GM12892 (cell line): ENCODE measurements around the gene NPFF. TPM values are rescaled to one million over a fixed set of nuclear protein-coding genes. Genes with fewer than 3 reads are reported as not detected.
"Not testable (repeated sequence)": the region's sequence is repeated elsewhere in the genome, so short reads cannot be mapped to it uniquely, and the experiment has no call there.

ENCODE experiments used
- DNase-seq: peaks from one replicate; pipeline ENCODE4 v3.0.0; 2011; ENCODE audit not compliant: insufficient read length
- FAIRE-seq: peaks from 2 replicates; lab custom pipeline; 2011; peaks lifted over from hg19 to GRCh38; lab: Jason Lieb, UNC
- POLR2A ChIP-seq: IDR thresholded peaks from 2 replicates; pipeline ENCODE4 v1.6.1; 2011; ENCODE audit warnings: low read depth, low read length, control low read depth
- POLR2AphosphoS5 ChIP-seq: IDR thresholded peaks from 2 replicates; pipeline ENCODE4 v1.6.1; 2011; ENCODE audit warnings: low read depth, low read length, control low read depth
- TAF1 ChIP-seq: IDR thresholded peaks from 2 replicates; pipeline ENCODE4 v1.6.1; 2011; ENCODE audit warnings: low read depth, mild to moderate bottlenecking, control low read depth, low read length, borderline replicate concordance
- polyA plus RNA-seq: library from polyadenylated mRNA; unstranded; fragments of >200 nt; gene quantifications from one replicate; pipeline ENCODE4 v1.2.1, GENCODE V29; 2012; ENCODE audit warnings: missing spikeins, inconsistent platforms; ENCODE audit not compliant: missing spikeins

NPFF gene
- polyA plus RNA-seq, result not detected

GRCh38 chr12:53506881-53507602, at the start of gene NPFF:
NPFF (minus strand) TSS chr12:53507484; CDS start chr12:53507474, 10 bp downstream.
- no peak for FAIRE-seq

GRCh38 chr12:53552361-53553327, 45.4 kb upstream of the NPFF start:
- FAIRE-seq (no peak), DNase-seq (no peak)
- no peak for TF ChIP-seq TAF1

More at GRCh38 chr12:53506881-53507602, at the start of gene NPFF:
- DNase-seq, result no peak
- no peak for TF ChIP-seq TAF1
- no peak for TF ChIP-seq POLR2A
- no peak; the same call in 1 of the 2 replicates for TF ChIP-seq POLR2AphosphoS5

- FAIRE-seq, result no peak
- no peak for TF ChIP-seq TAF1
- no peak for TF ChIP-seq POLR2A
- TF ChIP-seq POLR2AphosphoS5, result no peak
- DNase-seq, result no peak
Measured at GRCh38 chr12:53551889-53552291, 44.6 kb upstream of the NPFF start.

- TF ChIP-seq POLR2A (no peak), TAF1 (no peak), POLR2AphosphoS5 (no peak)
Measured at GRCh38 chr12:53550595-53550994, 43.3 kb upstream of the NPFF start.

GRCh38 chr12:53550131-53550530, 42.8 kb upstream of the NPFF start:
- not testable (repeated sequence) for FAIRE-seq, DNase-seq

More at GRCh38 chr12:53550595-53550994, 43.3 kb upstream of the NPFF start:
- no peak for DNase-seq
- FAIRE-seq, result no peak

- DNase-seq, FAIRE-seq: not testable (repeated sequence)
Measured at GRCh38 chr12:53548354-53548753, 41.1 kb upstream of the NPFF start.

GRCh38 chr12:53543539-53543938, 36.3 kb upstream of the NPFF start:
- TF ChIP-seq TAF1, result no peak
- no peak for TF ChIP-seq POLR2A
- TF ChIP-seq POLR2AphosphoS5, result no peak
- DNase-seq (peak; percentile 48), FAIRE-seq (peak; percentile 51)

- DNase-seq (no peak), FAIRE-seq (no peak)
- TF ChIP-seq POLR2A (no peak), TAF1 (no peak), POLR2AphosphoS5 (no peak)
Measured at GRCh38 chr12:53539526-53539925, 32.2 kb upstream of the NPFF start.

GRCh38 chr12:53538209-53538689, 31.0 kb upstream of the NPFF start:
- FAIRE-seq (no peak), DNase-seq (no peak)
- TF ChIP-seq POLR2A, result no peak
- TF ChIP-seq POLR2AphosphoS5, result no peak
- TF ChIP-seq TAF1, result no peak

- FAIRE-seq, result no peak
- no peak for TF ChIP-seq POLR2A
- no peak for DNase-seq
Measured at GRCh38 chr12:53536962-53537361, 29.7 kb upstream of the NPFF start.

- no peak for DNase-seq
- no peak for FAIRE-seq
- TF ChIP-seq POLR2A (no peak), TAF1 (no peak), POLR2AphosphoS5 (no peak)
Measured at GRCh38 chr12:53533471-53533870, 26.2 kb upstream of the NPFF start.

GRCh38 chr12:53532524-53533445, 25.5 kb upstream of the NPFF start:
- no peak for FAIRE-seq
- TF ChIP-seq POLR2A, result no peak
- TF ChIP-seq TAF1, result no peak
- no peak for TF ChIP-seq POLR2AphosphoS5
- no peak for DNase-seq
